ENCODE results near the gene SDCCAG8.
A peak's percentile ranks its signal among the peaks of the same experiment; 100 is the strongest.

SDCCAG8 gene

GRCh38 chr1:243253211-243253925 is 2.5 kb upstream of the SDCCAG8 start:
- TF ChIP-seq CTCF (IDR thresholded peaks at IDR 0.05; ENCODE audit: control insufficient read depth, insufficient read depth, low read depth, low read length, missing control alignments): no peak

GRCh38 chr1:243253926-243254232 is 2.0 kb upstream of the SDCCAG8 start:
- H3K4me3 ChIP-seq (ENCODE audit: control insufficient read depth, low read depth, low read length): peak overlapping the region; percentile 91
- no peak for TF ChIP-seq CTCF (IDR thresholded peaks at IDR 0.05; ENCODE audit: control insufficient read depth, insufficient read depth, low read depth, low read length, missing control alignments)
- DNase-seq (ENCODE audit: low read depth): no peak

More at GRCh38 chr1:243253211-243253925, 2.5 kb upstream of the SDCCAG8 start:
- no peak for DNase-seq (ENCODE audit: low read depth)
- H3K4me3 ChIP-seq (ENCODE audit: control insufficient read depth, low read depth, low read length): peak overlapping the region; percentile 91

GRCh38 chr1:243254233-243254926 is 1.5 kb upstream of the SDCCAG8 start:
- TF ChIP-seq CTCF (IDR thresholded peaks at IDR 0.05; ENCODE audit: control insufficient read depth, insufficient read depth, low read depth, low read length, missing control alignments): no peak
- DNase-seq (ENCODE audit: low read depth): no peak
- peak overlapping the region; percentile 91 for H3K4me3 ChIP-seq (ENCODE audit: control insufficient read depth, low read depth, low read length)

- H3K4me3 ChIP-seq (ENCODE audit: control insufficient read depth, low read depth, low read length): peak within 1 kb of the TSS; percentile 91
- no peak for TF ChIP-seq CTCF (IDR thresholded peaks at IDR 0.05; ENCODE audit: control insufficient read depth, insufficient read depth, low read depth, low read length, missing control alignments)
- DNase-seq (ENCODE audit: low read depth): peak; percentile 71
These were observed 682 bp upstream of the SDCCAG8 start, which contains the start of gene CEP170 for GRCh38 chr1:243254927-243255790. Gene CEP170, minus strand, starts transcription at chr1:243255281. Its CDS starts 30,001 bp downstream, at chr1:243225280.

- no peak for TF ChIP-seq CTCF (IDR thresholded peaks at IDR 0.05; ENCODE audit: control insufficient read depth, insufficient read depth, low read depth, low read length, missing control alignments)
These were observed 749 bp downstream of the SDCCAG8 start for GRCh38 chr1:243256590-243256989.

GRCh38 chr1:243257189-243257588 is 1.3 kb downstream of the SDCCAG8 start:
- TF ChIP-seq CTCF (IDR thresholded peaks at IDR 0.05; ENCODE audit: control insufficient read depth, insufficient read depth, low read depth, low read length, missing control alignments): no peak
- no peak overlapping the region; the same call in 1 of the 2 replicates for H3K4me3 ChIP-seq (ENCODE audit: control insufficient read depth, low read depth, low read length)
- DNase-seq (ENCODE audit: low read depth): no peak

More at GRCh38 chr1:243256590-243256989, 749 bp downstream of the SDCCAG8 start:
- no peak for DNase-seq (ENCODE audit: low read depth)
- peak overlapping the region; percentile 91 for H3K4me3 ChIP-seq (ENCODE audit: control insufficient read depth, low read depth, low read length)
